OCI-LY7 (cell line): Measurements from ENCODE around the gene COL11A2. TPM values are rescaled to one million over a fixed set of nuclear protein-coding genes. Genes with fewer than 3 reads are reported as not detected.

Source experiments
- BruUV-seq: library from RNA; stranded (reverse); fragments of 400-500 nt; replicated peaks from 2 replicates; lab custom pipeline; 2021; lab: Mats Ljungman, UMichigan
- CTCF ChIA-PET: fragments of 300-600 bp; sonication (Branson Sonifier 250); formaldehyde crosslinking; loops from one replicate; lab custom pipeline; 2022; ENCODE audit warnings: antibody characterized with exemption; ENCODE audit not compliant: unreplicated experiment; lab: Charles Lee
- POLR2A ChIA-PET: fragments of 300-600 bp; sonication (Branson Sonifier 250); formaldehyde crosslinking; loops from one replicate; lab custom pipeline; 2022; ENCODE audit warnings: antibody characterized with exemption; lab: Charles Lee
- DNase-seq: peaks from one replicate; pipeline ENCODE4 v3.0.0-alpha.2; 2015; ENCODE audit warnings: low spot score
- H2AFZ ChIP-seq: fragments of 200-600 bp; sonication (generic), shearing (Covaris generic); 2 replicates; pipeline ENCODE4 v1.6.1; 2014; ENCODE audit warnings: mild to moderate bottlenecking, antibody characterized with exemption, low read length, moderate library complexity
- H3K27ac ChIP-seq: fragments of 200-600 bp; sonication (generic); 2 replicates; pipeline ENCODE4 v1.5.1; 2014; ENCODE audit warnings: mixed run types, low read depth, mild to moderate bottlenecking, moderate library complexity, low read length, inconsistent platforms; ENCODE audit not compliant: poor library complexity, severe bottlenecking
- H3K36me3 ChIP-seq: fragments of 200-600 bp; sonication (generic); 2 replicates; pipeline ENCODE4 v1.6.1; 2014; ENCODE audit warnings: mild to moderate bottlenecking, antibody characterized with exemption, low read length, moderate library complexity, mixed read lengths; ENCODE audit not compliant: insufficient read depth
- H3K4me1 ChIP-seq: fragments of 200-600 bp; sonication (generic); 2 replicates; pipeline ENCODE4 v1.5.1; 2014; ENCODE audit warnings: mild to moderate bottlenecking, low read length; ENCODE audit not compliant: insufficient read depth, poor library complexity, severe bottlenecking
- H3K4me2 ChIP-seq: fragments of 200-600 bp; sonication (generic); 2 replicates; pipeline ENCODE4 v1.6.1; 2014; ENCODE audit warnings: mild to moderate bottlenecking, low read length
- H3K4me3 ChIP-seq: fragments of 200-600 bp; sonication (generic); 2 replicates; pipeline ENCODE4 v1.5.1; 2014; ENCODE audit warnings: mild to moderate bottlenecking, low read depth, low read length; ENCODE audit not compliant: poor library complexity, severe bottlenecking
- H3K79me2 ChIP-seq: fragments of 200-600 bp; sonication (generic); 2 replicates; pipeline ENCODE4 v1.6.1; 2016; ENCODE audit warnings: low read depth, mild to moderate bottlenecking, low read length, moderate library complexity, mixed read lengths; ENCODE audit not compliant: insufficient read depth
- H3K9me2 ChIP-seq: fragments of 200-600 bp; sonication (generic); 2 replicates; pipeline ENCODE4 v1.6.1; 2016; ENCODE audit warnings: mild to moderate bottlenecking, low read length, mixed read lengths; ENCODE audit not compliant: insufficient read depth
- H3K9me3 ChIP-seq: fragments of 200-600 bp; sonication (generic); 2 replicates; pipeline ENCODE4 v1.6.1; 2014; ENCODE audit warnings: mild to moderate bottlenecking, mixed run types, low read length, mixed read lengths
- H4K20me1 ChIP-seq: fragments of 200-600 bp; sonication (generic); 2 replicates; pipeline ENCODE4 v1.6.1; 2014; ENCODE audit warnings: mild to moderate bottlenecking, antibody characterized with exemption, low read length, moderate library complexity, mixed read lengths; ENCODE audit not compliant: insufficient read depth
- EZH2phosphoT487 ChIP-seq: fragments of 200-600 bp; sonication (generic); IDR thresholded peaks from 2 replicates; pipeline ENCODE4 v1.6.1; 2018; ENCODE audit warnings: low read depth, borderline replicate concordance, mild to moderate bottlenecking, mixed run types, antibody characterized with exemption, low read length, moderate library complexity, mixed read lengths
- intact Hi-C: fragments of 100-400 bp; cut with micrococcal nuclease; formaldehyde crosslinking; loops from one replicate; pipeline ENCODE4 v1.10.0; 2022; ENCODE audit not compliant: unreplicated experiment
- total RNA-seq, 2 experiments: library from RNA; depleted of rRNA in 1 of 2; stranded (reverse); fragments of >200 nt in 1 of 2; shearing (Covaris generic) in 1 of 2; gene quantifications; 2 replicates each; pipeline ENCODE4 v1.2.3, GENCODE V29; 2014 to 2022
- TF ChIP-seq, protein P1 (sequence below): fragments of 200-600 bp; sonication (generic); conservative IDR thresholded peaks from 2 replicates; pipeline ENCODE4 v1.5.1; 2014; ENCODE audit warnings: mild to moderate bottlenecking, antibody characterized with exemption, low read length, moderate library complexity, mixed read lengths

COL11A2 gene
- total RNA-seq, 2 experiments from 2014 or later = 4.5 to 5.2 TPM

DNA sequence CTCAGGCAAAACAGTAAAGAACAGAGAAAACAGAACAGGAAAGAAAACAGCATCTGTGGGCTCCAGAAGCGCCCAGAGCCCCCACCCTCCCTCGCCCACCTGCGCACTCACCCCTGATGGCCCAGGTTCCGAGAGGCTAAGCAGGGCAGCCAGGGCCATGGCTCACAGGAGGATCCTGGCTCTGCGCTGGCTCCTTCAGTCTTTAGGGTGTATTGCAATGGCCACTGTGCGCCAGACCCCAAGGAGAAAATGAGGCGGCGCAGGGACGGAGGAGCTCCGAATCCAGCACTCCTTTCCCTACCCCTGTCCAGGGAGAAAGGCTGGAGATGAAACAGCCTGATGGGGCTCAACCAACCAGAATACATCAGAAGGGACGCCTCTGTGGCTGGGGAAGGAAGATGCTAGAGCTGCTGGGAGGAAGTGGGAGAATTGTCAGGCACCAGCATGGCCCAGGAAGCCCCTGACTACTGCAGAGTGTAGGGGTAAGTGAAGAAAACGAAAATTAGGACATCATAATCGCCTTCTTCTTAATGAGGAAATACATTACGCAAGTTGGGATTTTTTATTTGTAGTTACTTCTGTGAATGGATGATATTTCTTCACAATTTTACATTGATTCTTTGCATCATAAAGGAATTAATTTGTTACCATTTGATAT, 49.0 kb downstream of the COL11A2 start:
- POLR2A ChIA-PET = no interaction called here
- Histone ChIP-seq H3K79me2 (no peaks in the 10 kb centered on the region), H3K9me2 (no peaks in the 10 kb centered on the region), H2AFZ (no peak overlapping the region), H3K4me1 (no peaks in the 10 kb centered on the region), H3K27ac (no peak overlapping the region), H3K4me3 (no peak overlapping the region), H3K4me2 (no peak overlapping the region), H4K20me1 (no peaks in the 10 kb centered on the region), H3K9me3 (no peaks in the 10 kb centered on the region), H3K36me3 (no peaks in the 10 kb centered on the region)
- DNase-seq = no peak
- BruUV-seq = no TSS peak
- CTCF ChIA-PET = no interaction called here
- TF ChIP-seq, protein P1, sequence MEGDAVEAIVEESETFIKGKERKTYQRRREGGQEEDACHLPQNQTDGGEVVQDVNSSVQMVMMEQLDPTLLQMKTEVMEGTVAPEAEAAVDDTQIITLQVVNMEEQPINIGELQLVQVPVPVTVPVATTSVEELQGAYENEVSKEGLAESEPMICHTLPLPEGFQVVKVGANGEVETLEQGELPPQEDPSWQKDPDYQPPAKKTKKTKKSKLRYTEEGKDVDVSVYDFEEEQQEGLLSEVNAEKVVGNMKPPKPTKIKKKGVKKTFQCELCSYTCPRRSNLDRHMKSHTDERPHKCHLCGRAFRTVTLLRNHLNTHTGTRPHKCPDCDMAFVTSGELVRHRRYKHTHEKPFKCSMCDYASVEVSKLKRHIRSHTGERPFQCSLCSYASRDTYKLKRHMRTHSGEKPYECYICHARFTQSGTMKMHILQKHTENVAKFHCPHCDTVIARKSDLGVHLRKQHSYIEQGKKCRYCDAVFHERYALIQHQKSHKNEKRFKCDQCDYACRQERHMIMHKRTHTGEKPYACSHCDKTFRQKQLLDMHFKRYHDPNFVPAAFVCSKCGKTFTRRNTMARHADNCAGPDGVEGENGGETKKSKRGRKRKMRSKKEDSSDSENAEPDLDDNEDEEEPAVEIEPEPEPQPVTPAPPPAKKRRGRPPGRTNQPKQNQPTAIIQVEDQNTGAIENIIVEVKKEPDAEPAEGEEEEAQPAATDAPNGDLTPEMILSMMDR = no peak; the same call in 1 of the 2 replicates
- TF ChIP-seq EZH2phosphoT487 = no peak
- intact Hi-C loops = no loop called here

DNA sequence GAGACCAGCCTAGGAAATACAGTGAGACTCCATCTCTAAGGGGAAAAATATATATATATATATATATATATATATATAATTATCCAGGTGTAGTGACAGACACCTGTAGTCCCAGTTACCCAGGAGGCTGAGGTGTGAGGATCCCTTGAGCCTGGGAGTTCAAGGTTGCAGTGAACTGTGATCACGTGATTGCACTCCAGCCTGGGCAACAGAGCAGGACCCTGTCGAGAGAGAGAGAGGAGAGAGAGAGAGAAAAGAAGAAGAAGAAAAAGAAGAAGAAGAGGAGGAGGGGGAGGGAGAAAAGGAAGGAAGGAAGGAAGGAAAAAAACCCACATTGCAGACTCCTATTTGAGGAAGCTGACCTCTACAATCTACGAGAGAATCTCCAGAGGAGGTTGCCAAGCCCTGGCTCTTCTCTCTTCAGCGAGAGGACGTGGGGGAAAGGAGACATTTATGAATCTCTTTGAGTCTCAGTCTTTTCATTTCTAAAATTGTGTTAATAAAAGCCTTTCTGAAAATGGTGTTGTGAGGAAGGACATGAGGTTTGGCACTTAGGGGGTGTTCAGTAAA, 49.7 kb downstream of the COL11A2 start:
- BruUV-seq = no TSS peak
- Histone ChIP-seq H3K27ac (no peak overlapping the region), H3K9me2 (no peaks in the 10 kb centered on the region), H3K4me3 (no peak overlapping the region), H4K20me1 (no peaks in the 10 kb centered on the region), H2AFZ (no peak overlapping the region), H3K4me1 (no peaks in the 10 kb centered on the region), H3K9me3 (no peaks in the 10 kb centered on the region), H3K4me2 (no peak overlapping the region), H3K79me2 (no peaks in the 10 kb centered on the region), H3K36me3 (no peaks in the 10 kb centered on the region)
- intact Hi-C loops = no loop called here
- no peak for TF ChIP-seq EZH2phosphoT487
- TF ChIP-seq, protein P1 = no peak
- CTCF ChIA-PET = no interaction called here
- no peak for DNase-seq
- POLR2A ChIA-PET = no interaction called here

- no peak overlapping the region for H3K4me2 ChIP-seq
- intact Hi-C loops = no loop called here
- H3K27ac ChIP-seq = no peak overlapping the region
- no TSS peak for BruUV-seq
- H3K79me2 ChIP-seq = no peaks in the 10 kb centered on the region
- no peaks in the 10 kb centered on the region for H3K36me3 ChIP-seq
- no peaks in the 10 kb centered on the region for H3K9me3 ChIP-seq
- CTCF ChIA-PET = no interaction called here
- no peaks in the 10 kb centered on the region for H3K4me1 ChIP-seq
- H3K4me3 ChIP-seq = no peak overlapping the region
- H2AFZ ChIP-seq = no peak overlapping the region
- POLR2A ChIA-PET = no interaction called here
- no peak for TF ChIP-seq EZH2phosphoT487
- TF ChIP-seq, protein P1 = no peak
- no peaks in the 10 kb centered on the region for H3K9me2 ChIP-seq
- H4K20me1 ChIP-seq = no peaks in the 10 kb centered on the region
- DNase-seq = no peak
Measured at GRCh38 chr6:33140556-33140955, 51.7 kb downstream of the COL11A2 start.
